NCI-H82 (cell line): ENCODE results near the gene LLGL2.

Source experiments
- DNase-seq: peaks from one replicate; lab custom pipeline; 2025; lab: John Stamatoyannopoulos, UW

Gene LLGL2

GRCh38 chr17:75612906-75613626, 87.6 kb downstream of the LLGL2 start:
- no peak for DNase-seq

- DNase-seq, result peak; percentile 61
These were observed 88.5 kb downstream of the LLGL2 start for GRCh38 chr17:75614006-75614405.

- DNase-seq, result no peak
These were observed 89.2 kb downstream of the LLGL2 start for GRCh38 chr17:75614556-75615270.

GRCh38 chr17:75615301-75615700, 89.8 kb downstream of the LLGL2 start:
- peak; percentile 78 for DNase-seq

GRCh38 chr17:75616521-75617122, 91.1 kb downstream of the LLGL2 start:
- no peak for DNase-seq

GRCh38 chr17:75617218-75617617, 91.7 kb downstream of the LLGL2 start:
- no peak for DNase-seq

GRCh38 chr17:75617675-75618074, 92.2 kb downstream of the LLGL2 start:
- DNase-seq, result no peak

GRCh38 chr17:75619506-75620431, 94.3 kb downstream of the LLGL2 start:
- DNase-seq, result peak; percentile 73

GRCh38 chr17:75621489-75621888, 96.0 kb downstream of the LLGL2 start:
- DNase-seq, result no peak

GRCh38 chr17:75622076-75622475, 96.6 kb downstream of the LLGL2 start:
- no peak for DNase-seq

- no peak for DNase-seq
These were observed 97.3 kb downstream of the LLGL2 start for GRCh38 chr17:75622771-75623273.

- DNase-seq, result no peak
These were observed 97.9 kb downstream of the LLGL2 start for GRCh38 chr17:75623386-75623785.

GRCh38 chr17:75624021-75624420, 98.5 kb downstream of the LLGL2 start:
- no peak for DNase-seq
